WTC11 (cell line): Measurements from ENCODE around the gene ATP13A1. TPM values are rescaled to one million over a fixed set of nuclear protein-coding genes. Genes with fewer than 3 reads are reported as not detected.

Experiments
- AFF4 ChIP-seq: sonication (generic); formaldehyde crosslinking; IDR thresholded peaks from 2 replicates; pipeline ENCODE4 v1.8.1; 2023; ENCODE audit warnings: mild to moderate bottlenecking, missing genetic modification reagents, borderline replicate concordance
- ATF2 ChIP-seq: sonication (generic); formaldehyde crosslinking; IDR thresholded peaks from 2 replicates; pipeline ENCODE4 v1.8.1; 2022; ENCODE audit warnings: low read depth, missing genetic modification reagents, borderline replicate concordance
- ATF3 ChIP-seq: sonication (generic); formaldehyde crosslinking; conservative IDR thresholded peaks from 2 replicates; pipeline ENCODE4 v1.8.1; 2022; ENCODE audit warnings: mild to moderate bottlenecking, missing genetic modification reagents
- CREB1 ChIP-seq: sonication (generic); formaldehyde crosslinking; IDR thresholded peaks from 2 replicates; pipeline ENCODE4 v1.8.0; 2023; ENCODE audit warnings: mild to moderate bottlenecking, missing genetic modification reagents
- CREM ChIP-seq: sonication (generic); formaldehyde crosslinking; IDR thresholded peaks from 2 replicates; pipeline ENCODE4 v1.8.1; 2022; ENCODE audit warnings: mild to moderate bottlenecking, missing genetic modification reagents, moderate library complexity
- E2F5 ChIP-seq: sonication (generic); formaldehyde crosslinking; IDR thresholded peaks from 2 replicates; pipeline ENCODE4 v1.8.1; 2022; ENCODE audit warnings: mild to moderate bottlenecking, moderate library complexity, missing genetic modification reagents
- FOXP1 ChIP-seq: sonication (generic); formaldehyde crosslinking; IDR thresholded peaks from 2 replicates; pipeline ENCODE4 v1.8.0; 2022; ENCODE audit warnings: missing genetic modification reagents, mild to moderate bottlenecking, moderate library complexity, borderline replicate concordance
- GABPB1 ChIP-seq: sonication (generic); formaldehyde crosslinking; IDR thresholded peaks from 2 replicates; pipeline ENCODE4 v1.8.1; 2023; ENCODE audit warnings: mild to moderate bottlenecking, missing genetic modification reagents
- GRHL2 ChIP-seq: fragments of 250-450 bp; sonication (Bioruptor Pico); IDR thresholded peaks from 2 replicates; pipeline ENCODE4 v1.8.0; 2022; ENCODE audit warnings: mild to moderate bottlenecking, moderate library complexity; ENCODE audit not compliant: insufficient replicate concordance, severe bottlenecking
- JAZF1 ChIP-seq: fragments of 250-450 bp; sonication (Bioruptor Pico); IDR thresholded peaks from 2 replicates; pipeline ENCODE4 v1.9.0; 2021; ENCODE audit warnings: moderate library complexity, mild to moderate bottlenecking, inconsistent platforms
- KAT7 ChIP-seq: sonication (generic); formaldehyde crosslinking; IDR thresholded peaks from 2 replicates; pipeline ENCODE4 v1.8.1; 2023; ENCODE audit warnings: missing genetic modification reagents, mild to moderate bottlenecking, borderline replicate concordance
- MAX ChIP-seq: sonication (generic); formaldehyde crosslinking; IDR thresholded peaks from 2 replicates; pipeline ENCODE4 v1.8.0; 2022; ENCODE audit warnings: mild to moderate bottlenecking, missing genetic modification reagents
- MYBL2 ChIP-seq: sonication (generic); formaldehyde crosslinking; IDR thresholded peaks from 2 replicates; pipeline ENCODE4 v1.8.1; 2023; ENCODE audit warnings: mild to moderate bottlenecking, moderate library complexity, missing genetic modification reagents
- NFATC4 ChIP-seq: fragments of 250-450 bp; sonication (Bioruptor Pico); IDR thresholded peaks from 2 replicates; pipeline ENCODE4 v1.9.0; 2021; ENCODE audit warnings: mild to moderate bottlenecking
- NR3C1 ChIP-seq: sonication (generic); formaldehyde crosslinking; conservative IDR thresholded peaks from 2 replicates; pipeline ENCODE4 v1.8.1; 2023; ENCODE audit warnings: low read depth, mild to moderate bottlenecking, missing genetic modification reagents
- RORB ChIP-seq: fragments of 250-450 bp; sonication (Bioruptor Pico); IDR thresholded peaks from 2 replicates; pipeline ENCODE4 v1.9.0; 2021; ENCODE audit warnings: mild to moderate bottlenecking
- SOX15 ChIP-seq: fragments of 250-450 bp; sonication (Bioruptor Pico); IDR thresholded peaks from 2 replicates; pipeline ENCODE4 v1.9.0; 2021; ENCODE audit warnings: mild to moderate bottlenecking
- ZBTB43 ChIP-seq: sonication (generic); formaldehyde crosslinking; IDR thresholded peaks from 2 replicates; pipeline ENCODE4 v1.8.1; 2023; ENCODE audit warnings: mild to moderate bottlenecking, missing genetic modification reagents
- ZMAT4 ChIP-seq: fragments of 250-450 bp; sonication (Bioruptor Pico); IDR thresholded peaks from 2 replicates; pipeline ENCODE4 v1.9.0; 2021; ENCODE audit warnings: mild to moderate bottlenecking
- ZSCAN18 ChIP-seq: fragments of 250-450 bp; sonication (Bioruptor Pico); IDR thresholded peaks from 2 replicates; pipeline ENCODE4 v2.1.2; 2022; ENCODE audit warnings: mild to moderate bottlenecking, moderate library complexity
- total RNA-seq: library from RNA; stranded (reverse); gene quantifications from 3 replicates; pipeline ENCODE4 v1.2.3, GENCODE V29; 2021

The ATP13A1 gene
- total RNA-seq, 1 experiment from 2014 or later, result 82.6 TPM

- TF ChIP-seq NFATC4 (CRISPR knock-in tag) (no peak), FOXP1 (CRISPR knock-in tag) (peak; percentile 84), GABPB1 (no peak), ZSCAN18 (CRISPR knock-in tag) (no peak), GRHL2 (CRISPR knock-in tag) (no peak), MYBL2 (no peak; the same call in 1 of the 2 replicates), ATF3 (CRISPR knock-in tag) (peak; percentile 59; the same call in 1 of the 2 replicates), JAZF1 (CRISPR knock-in tag) (no peak), KAT7 (CRISPR knock-in tag) (no peak), AFF4 (CRISPR knock-in tag) (0 out of 2 replicates have a peak, but pooled peaks have one; percentile 40), CREB1 (CRISPR knock-in tag) (no peak; the same call in 1 of the 2 replicates), ZBTB43 (CRISPR knock-in tag) (0 out of 2 replicates have a peak, but pooled peaks have one; percentile 41), SOX15 (CRISPR knock-in tag) (no peak), NR3C1 (CRISPR knock-in tag) (no peak; the same call in 1 of the 2 replicates), MAX (CRISPR knock-in tag) (peak; percentile 52; the same call in 1 of the 2 replicates), CREM (CRISPR knock-in tag) (0 out of 2 replicates have a peak, but pooled peaks have one; percentile 14), E2F5 (CRISPR knock-in tag) (peak; percentile 60; the same call in 1 of the 2 replicates), ZMAT4 (CRISPR knock-in tag) (no peak), ATF2 (CRISPR knock-in tag) (no peak), RORB (CRISPR knock-in tag) (no peak)
- TF ChIP-seq, all 79 proteins: peak for 16
Measured at GRCh38 chr19:19628501-19629134, 34.9 kb downstream of the ATP13A1 start (continued).
